IPS-11a (cell line): ENCODE measurements around the gene TMEM270.
"Not testable (repeated sequence)": the region's sequence is repeated elsewhere in the genome, so short reads cannot be mapped to it uniquely, and the experiment has no call there.

Experiments
- H3K4me3 ChIP-seq: one replicate; pipeline ENCODE4 v1.5.1; 2013; ENCODE audit warnings: low read depth, low read length, control low read depth

Gene TMEM270

DNA sequence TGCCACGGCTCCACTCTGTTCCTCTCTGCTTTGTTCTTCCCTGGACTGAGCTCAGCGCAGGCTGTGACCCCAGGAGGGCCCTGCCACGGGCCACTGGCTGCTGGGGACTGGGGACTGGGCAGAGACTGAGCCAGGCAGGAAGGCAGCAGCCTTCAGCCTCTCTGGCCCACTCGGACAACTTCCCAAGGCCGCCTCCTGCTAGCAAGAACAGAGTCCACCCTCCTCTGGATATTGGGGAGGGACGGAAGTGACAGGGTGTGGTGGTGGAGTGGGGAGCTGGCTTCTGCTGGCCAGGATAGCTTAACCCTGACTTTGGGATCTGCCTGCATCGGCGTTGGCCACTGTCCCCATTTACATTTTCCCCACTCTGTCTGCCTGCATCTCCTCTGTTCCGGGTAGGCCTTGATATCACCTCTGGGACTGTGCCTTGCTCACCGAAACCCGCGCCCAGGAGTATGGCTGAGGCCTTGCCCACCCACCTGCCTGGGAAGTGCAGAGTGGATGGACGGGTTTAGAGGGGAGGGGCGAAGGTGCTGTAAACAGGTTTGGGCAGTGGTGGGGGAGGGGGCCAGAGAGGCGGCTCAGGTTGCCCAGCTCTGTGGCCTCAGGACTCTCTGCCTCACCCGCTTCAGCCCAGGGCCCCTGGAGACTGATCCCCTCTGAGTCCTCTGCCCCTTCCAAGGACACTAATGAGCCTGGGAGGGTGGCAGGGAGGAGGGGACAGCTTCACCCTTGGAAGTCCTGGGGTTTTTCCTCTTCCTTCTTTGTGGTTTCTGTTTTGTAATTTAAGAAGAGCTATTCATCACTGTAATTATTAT is 28.9 kb upstream of the TMEM270 start:
- H3K4me3 ChIP-seq: peak overlapping the region; percentile 20

DNA sequence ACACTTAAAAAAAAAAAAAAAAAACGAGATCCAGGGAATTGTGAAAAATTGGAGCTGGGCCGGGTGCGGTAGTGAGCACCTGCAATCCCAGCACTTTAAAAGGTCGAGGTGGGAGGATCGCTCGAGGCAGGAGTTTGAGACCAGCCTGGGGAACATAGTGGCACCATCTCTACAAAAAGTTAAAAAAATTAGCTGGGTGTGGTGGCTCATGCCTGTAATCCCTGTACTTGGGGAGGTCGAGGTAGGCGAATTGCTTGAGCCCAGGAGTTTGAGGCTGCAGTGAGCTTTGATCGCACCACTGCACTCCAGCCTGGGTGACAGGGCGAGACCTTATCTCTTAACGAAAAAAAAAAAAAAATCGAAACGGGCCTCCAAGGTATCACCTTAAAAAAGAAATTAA is 28.2 kb upstream of the TMEM270 start:
- no peak overlapping the region for H3K4me3 ChIP-seq

DNA sequence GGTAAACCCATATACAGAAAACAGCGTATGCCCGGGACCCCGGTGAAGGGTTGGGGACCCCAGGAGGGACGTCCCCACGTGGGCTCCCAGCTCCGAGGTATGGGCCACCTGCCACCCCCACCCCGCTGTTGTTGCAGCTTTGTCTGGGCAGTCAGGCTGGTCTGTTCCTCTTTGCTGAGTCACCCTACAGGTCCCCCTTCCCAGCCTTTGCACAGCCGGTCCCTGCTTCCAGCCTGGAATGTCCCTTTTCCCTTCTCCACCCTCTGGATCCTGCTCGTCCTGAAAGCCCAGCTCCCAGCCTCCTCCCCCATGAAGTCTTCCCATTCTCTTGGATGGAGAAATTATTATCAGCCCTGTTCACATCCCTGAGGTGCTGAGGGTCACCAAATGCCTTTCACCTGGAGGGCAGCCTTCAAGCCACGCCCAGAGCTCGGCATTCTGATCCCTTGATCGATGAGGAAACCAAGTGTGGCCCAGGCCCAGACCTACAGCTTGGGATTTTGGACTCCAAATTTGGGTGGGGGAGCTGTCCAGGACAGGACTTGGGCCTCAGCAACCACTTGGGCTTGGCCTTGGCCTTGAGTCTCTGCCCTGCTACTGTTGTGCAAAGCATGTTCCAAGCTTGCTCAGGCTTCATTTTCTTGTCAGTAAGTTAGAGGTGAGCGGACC is 27.6 kb upstream of the TMEM270 start:
- H3K4me3 ChIP-seq: no peak overlapping the region

DNA sequence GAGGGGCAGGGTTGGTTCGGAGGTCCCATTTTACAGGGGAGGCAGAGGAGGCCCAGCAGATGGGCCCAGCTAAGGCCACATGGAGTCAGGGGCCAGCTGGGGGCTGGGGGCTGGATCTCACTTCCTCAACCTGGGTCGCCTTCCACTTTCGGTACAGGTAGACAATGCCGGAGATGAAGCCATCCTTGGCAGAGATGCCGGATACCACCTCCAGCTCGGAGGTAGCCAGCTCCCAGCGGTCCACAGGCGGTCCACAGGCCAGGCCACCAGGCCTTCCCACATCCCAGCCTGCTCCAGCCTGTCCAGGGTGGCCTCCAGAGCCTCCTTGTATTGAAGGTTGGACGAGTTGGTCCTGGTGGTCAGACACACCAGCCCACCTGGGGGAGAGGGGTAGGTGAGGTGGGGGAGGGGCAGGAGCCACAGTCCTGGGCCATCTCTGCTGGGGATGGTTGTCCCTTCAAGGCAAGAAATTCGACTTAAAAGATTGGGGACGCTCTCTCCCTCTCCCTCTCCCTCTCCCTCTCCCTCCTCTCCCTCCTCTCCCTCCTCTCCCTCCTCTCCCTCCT is 26.2 kb upstream of the TMEM270 start:
- H3K4me3 ChIP-seq: no peak overlapping the region

DNA sequence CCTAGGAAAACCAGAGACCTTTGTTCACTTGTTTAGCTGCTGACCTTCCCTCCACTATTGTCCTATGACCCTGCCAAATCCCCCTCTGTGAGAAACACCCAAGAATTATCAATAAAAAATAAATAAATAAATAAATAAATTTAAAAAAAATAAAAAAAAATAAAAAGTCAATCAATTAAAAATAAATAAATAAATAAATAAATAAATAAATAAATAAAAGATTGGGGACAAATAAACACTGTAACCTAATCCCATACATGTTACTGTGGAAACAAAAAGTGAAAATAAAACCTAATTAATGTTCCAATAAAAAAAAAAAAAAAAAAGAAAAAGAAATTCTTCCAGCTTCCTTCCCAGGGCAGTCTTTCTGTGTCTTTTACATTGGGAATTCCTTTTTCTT is 23.8 kb upstream of the TMEM270 start:
- H3K4me3 ChIP-seq: not testable (repeated sequence)

DNA sequence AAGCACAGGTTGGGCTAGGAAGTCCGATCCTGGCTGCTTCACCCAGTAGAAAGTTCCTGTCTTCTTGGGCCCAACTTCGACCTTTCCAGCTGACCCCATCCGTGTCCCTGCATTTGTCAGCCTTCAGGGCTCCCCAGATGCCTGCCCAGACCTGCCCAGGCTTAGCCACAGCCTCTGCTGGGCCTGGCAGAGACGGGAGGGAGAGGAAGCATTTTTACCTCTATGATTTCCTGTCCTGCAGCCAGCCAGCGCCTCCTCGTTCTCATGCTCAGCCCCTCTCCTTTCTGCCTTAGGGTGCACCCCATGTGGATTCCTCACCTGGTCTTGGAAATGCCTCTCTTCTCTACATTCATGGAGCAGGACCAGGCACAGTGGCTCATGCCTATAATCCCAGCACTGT is 22.3 kb upstream of the TMEM270 start:
- H3K4me3 ChIP-seq: no peak overlapping the region

DNA sequence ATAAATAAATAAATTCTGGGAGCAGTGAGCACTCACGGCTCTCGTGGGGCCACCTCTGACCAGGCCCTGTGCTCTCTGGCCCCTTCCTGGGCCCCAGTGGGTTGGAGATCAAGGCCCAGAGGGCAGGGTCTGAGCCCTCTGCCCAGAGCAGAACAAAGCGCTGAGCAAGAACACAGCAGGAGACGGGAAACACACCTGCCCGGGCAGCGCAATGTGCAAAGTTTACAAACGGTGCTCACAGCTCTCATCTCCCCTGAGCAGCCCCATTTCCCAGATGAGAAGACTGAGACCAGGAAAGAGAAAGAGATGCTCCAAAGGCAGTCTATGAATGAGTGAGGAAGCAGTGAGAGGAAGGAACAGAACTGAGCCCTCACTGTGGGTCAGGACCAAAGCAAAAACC is 21.7 kb upstream of the TMEM270 start:
- no peak overlapping the region for H3K4me3 ChIP-seq

DNA sequence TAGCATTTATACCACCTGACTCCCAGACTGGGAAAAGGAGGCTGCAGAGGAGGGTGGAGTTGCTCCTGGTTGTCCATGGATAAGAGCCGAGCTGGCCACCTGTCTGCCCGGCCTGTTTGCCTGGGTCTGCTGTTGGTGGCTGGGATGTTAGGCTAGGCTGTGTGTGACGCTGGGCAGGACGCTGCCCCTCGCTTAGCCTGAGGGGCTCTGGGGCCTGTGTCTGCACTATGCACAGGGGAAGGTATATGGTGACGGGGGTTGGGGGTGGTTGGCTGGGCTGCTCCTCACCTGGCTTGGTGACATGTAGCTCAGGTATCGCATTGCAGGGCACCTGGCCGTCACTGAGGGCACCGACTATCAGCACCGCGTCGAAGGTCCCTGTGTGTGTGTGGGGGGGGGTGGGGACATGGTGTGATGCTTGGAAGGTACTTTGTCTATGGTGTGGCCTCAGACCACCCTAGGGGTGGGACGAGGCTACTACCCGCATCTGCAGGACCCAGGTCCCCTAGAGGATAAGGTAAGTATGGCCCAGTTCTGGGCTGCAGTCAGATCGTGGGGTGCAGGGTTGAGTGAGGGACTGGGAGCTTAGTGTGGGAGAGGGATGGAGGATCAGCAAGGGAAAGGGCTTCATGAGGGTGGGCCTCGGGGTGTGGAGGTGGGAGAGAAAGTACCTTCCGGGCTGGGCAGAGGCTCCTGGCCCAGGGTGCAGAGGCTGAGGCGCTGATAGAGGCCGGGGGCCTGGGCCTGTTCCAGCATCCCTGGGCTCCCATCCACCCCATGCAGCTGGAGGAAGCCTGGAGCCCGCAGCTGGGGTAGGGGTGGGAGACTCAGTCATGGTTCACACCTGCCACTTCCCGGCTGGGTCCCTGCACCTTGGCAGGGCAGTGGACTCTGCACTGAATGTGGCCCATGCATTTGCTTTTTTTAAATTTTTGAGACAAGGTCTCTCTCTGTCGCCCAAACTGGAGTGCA is 20.9 kb upstream of the TMEM270 start:
- no peak overlapping the region for H3K4me3 ChIP-seq

DNA sequence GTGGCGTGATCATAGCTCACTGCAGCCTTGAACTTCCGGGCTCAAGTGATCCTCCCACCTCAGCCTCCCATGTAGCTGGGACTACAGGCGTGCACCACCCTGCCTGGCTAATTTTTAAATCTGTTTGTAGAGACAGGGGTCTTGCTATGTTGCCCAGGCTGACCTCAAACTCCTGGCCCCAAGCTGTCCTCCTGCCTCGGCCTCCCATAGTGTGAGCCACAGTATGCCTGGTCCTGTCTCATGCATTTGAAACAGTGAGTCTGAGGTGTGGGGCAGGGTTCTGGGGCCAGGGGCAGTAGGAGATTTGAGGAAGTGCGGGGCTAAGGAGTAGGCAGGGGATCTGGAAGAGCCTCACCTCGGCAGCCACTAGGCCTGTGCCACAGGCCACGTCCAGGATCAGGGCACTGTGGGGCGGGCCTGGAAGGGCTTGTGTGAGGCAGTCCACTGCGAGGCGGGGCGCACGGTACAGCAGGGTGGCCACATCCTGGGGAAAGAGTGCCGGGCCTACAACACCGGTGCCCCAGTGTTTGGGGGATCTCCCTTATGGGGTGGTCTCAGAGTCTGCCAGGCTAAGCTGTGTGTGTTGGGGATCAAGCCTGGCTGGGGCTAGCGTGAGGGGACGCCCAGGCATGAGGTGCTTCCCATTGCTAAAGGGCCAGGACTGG is 20.1 kb upstream of the TMEM270 start:
- no peak overlapping the region for H3K4me3 ChIP-seq

DNA sequence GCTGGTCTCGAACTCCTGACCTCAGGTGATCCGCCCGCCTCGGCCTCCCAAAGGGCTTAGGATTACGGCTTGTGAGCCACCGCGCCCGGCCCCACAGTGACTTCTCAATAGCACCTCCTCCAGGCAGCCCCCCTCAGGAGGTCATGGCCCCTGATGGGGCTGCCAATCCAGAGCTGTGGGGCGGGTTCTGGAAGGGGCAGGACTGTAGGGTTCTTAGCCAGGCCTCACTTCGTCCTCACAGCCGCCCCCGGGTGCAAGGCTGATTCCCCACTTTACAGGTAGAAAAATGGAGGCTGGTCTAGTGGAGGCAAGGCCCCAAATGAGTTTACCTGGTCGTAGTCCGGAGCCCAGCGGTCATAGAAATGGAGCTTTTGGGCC is 19.3 kb upstream of the TMEM270 start:
- H3K4me3 ChIP-seq: peak overlapping the region; percentile 39

DNA sequence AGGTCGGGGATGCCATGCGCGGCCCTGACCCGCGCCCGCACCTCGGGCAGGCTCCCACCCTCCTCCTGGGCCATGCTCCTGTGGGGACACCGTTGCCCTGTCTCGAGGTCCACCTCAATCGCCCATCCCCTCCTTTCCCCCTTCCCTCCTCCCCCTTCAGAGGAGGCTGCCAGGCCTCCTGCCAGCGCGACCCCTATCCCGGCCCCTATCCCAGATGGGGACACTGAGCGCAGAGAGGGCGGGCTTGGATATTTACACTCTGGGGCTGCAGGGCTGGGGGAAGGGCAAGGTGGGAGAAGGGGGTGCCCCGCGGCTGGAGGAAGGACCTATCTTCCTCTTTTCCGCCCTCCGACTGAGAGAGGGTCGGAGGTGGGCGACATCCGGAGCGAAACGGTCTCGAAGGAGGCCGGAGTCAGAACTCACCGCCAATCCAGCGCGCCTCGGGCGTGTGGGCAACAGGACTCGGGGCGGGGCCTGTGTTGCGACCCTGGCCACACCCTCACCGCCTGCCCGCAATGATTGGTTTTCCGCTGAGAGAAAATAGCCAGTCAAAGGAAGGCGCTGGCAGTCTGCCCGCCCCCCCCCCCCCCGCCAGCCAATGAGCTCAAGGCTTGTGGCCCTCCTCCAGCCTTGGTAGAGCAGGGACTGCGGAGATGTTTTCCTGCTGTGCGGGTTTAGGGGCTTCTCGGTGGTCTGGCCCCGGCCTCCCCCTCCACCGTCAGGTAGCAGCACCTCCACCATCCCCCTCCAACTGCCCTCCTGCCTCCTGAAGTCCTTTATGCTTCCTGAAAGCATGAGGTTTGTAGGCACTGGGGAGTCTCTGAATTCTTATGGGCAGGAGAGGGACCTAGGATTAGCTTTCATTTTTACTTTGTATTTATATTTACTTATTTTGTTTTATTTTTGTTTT is 18.6 kb upstream of the TMEM270 start, which contains the start of gene METTL27:
TSS of gene METTL27 (minus strand) at position 450 of the 910 bp plus-strand sequence. CDS start at position 74, 376 bp downstream.
- H3K4me3 ChIP-seq: peak within 1 kb of the TSS; percentile 39

DNA sequence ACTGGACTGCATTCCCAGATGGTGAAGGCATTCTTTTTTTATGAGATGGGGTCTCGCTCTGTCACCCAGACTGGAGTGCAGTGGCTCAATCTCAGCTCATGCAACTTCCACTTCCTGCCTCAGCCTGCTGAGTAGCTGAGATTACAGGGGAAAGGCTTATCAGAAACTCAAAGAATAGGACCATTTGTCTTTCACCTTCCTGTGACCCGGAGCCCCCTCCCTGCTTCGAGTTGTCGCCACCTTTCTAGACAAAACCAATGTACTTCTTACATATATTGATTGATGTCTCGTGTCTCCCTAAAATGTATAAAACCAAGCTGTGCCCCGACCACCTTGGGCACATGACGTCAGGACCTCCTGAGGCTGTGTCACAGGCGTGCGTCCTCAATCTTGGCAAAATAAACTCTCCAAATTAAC is 16.8 kb upstream of the TMEM270 start:
- H3K4me3 ChIP-seq: no peak overlapping the region

DNA sequence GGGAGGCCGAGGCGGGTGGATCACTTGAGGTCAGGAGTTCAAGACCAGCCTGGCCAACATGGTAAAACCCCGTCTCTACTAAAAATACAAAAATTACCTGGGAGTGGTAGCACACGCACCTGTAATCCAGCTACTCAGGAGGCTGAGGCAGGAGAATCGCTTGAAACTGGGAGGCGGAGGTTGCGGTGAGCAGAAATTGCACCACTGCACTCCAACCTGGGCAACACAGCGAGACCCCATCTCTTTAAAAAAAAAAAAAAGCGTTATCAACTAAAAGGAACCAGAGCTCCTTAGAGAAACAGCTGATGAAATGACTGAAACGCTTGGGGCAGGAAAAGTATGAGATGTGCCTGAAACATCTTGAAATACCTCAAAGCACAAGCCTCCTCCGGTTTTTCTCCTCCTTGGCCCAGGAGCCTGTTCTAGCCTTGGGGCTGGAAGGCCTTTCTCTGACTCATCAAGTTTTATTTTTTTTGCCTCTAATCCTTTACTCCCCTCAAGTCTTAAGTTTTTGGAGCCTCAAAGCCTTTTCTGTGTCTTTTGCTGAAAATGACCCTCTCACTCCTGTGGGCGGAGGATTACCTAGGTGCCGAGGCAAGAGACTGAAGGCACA is 16.0 kb upstream of the TMEM270 start:
- H3K4me3 ChIP-seq: no peak overlapping the region

DNA sequence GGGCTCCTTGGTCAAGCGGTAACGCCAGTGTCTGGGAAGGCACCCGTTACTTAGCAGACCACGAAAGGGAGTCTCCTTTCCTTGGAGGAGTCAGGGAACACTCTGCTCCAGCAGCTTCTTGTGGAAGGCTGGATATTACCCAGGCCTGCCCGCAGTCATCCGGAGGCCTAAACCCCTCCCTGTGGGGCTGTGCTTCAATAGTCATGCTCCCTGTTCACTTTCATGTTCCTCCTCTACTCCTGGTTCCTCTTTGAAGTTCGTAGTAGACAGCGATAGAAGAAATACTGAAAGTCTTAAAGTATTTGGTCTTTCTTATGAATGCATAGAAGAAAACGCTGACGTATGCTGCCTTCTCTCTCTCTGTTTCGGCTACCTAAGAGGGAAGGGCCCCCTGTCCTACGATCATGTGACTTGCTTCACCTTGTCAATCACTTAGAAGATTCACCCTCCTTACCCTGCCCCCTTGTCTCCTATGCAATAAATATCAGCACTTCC is 15.2 kb upstream of the TMEM270 start:
- H3K4me3 ChIP-seq: not testable (repeated sequence)

DNA sequence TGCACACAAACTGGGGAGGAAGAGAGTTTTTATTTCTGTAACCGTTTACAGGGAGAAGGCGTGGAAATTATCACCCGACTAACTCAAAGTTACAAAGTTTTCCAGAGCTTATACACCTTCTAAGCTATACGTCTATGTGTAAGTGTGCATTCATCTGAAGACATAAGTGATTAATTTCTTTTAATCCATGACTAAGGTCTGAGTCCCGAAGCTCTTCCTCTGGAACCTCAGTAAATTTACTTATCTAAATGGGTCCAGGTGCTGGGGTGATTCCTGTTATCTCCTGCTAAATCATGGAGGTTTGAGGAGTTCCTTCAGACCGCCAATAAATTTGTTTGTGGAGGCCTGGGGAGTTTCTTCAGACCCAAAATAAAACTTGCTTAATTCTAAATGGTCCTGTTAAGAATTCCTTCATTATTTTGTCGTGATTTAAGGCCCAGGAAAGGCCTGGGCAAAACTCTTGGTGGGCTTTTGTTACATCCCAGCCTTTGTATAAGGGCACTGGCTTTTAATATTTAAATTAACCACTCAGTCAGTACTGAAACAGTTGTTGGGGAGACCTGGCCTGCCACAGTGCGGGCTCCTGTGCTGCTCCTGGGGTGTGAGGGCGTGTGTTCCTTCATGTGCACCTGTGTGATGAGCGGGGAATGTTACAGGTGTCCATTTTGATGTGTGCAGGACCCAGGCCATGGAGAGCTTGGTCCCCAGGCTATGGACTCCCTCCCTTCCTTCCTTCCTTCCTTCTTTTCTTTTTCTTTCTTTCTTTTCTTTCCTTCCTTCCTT is 12.8 kb upstream of the TMEM270 start:
- no peak overlapping the region for H3K4me3 ChIP-seq

DNA sequence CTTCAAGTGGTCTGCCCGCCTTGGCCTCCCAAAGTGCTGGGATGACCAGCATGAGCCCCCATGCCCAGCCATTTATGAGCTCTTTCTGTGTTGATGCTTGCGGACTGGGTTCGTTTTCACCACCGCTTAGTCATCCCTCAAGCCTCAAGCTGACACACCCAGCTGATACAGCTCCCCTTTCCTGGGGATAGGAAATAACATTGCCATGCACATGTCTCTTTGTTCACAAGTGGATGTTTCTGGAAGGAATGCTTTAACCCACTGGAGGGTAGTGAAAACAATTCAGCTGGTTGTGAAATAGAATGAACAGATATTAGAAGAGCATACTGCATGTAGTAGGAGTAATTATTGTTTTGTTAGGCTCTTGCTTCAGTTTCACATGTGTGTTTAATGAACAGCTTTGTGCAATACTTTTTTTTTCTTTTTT is 10.2 kb upstream of the TMEM270 start:
- no peak overlapping the region for H3K4me3 ChIP-seq

DNA sequence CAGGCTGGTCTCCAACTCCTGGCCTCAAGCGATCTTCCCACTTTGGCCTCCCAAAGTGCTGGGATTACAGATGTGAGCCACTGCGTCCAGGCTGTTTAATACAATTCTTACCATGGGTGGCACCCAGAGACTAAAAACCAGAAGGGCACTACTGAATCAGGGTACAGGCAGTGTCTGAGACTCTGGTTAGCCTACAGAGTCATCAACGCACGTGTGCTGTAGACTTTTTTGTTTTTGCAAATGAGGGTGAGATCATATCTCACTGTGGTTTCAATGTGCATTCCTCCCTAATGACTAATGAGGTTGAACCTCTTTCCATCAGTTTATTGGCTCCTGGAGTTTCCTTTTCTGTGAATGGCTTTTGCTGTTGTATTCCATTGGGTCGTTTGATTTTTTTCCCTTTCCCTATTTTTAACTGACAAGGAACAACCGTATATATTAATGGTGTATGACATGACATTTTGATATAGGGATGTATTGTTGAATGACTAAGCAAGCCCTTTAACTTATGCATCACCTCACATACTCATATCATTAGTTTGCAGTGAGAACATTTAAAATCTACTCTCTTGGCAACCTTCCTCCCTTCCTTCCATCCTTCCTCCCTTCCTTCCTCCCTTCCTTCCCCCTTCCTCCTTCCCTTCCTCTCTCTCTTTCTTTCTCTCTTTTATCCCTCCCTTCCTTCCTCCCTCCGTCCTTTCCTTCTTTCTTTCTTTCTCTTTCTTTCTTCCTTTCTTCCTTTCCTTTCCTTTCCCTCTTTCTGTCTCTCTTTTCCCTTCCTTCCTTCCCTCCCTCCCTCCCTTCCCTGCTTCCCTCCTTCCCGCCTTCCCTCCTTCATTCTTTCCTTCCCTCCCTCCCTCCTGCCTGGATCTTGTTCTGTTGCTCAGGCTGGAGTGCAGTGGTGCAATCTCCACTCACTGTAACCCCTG is 9.3 kb upstream of the TMEM270 start:
- H3K4me3 ChIP-seq: no peak overlapping the region
